CD4-positive, alpha-beta T cell treated with Interleukin-12 subunit alpha and Interleukin-12 subunit beta, for 1 hour (primary cell): ENCODE data around the gene PPM1M.

Source experiments
- DNase-seq: peaks from one replicate; pipeline ENCODE4 v3.0.0-alpha.2; 2020

Gene PPM1M

GRCh38 chr3:52299247-52299878, 53.8 kb downstream of the PPM1M start:
- no peak for DNase-seq
